Measurements from ENCODE around the gene DNAAF5.

- no peak for TF ChIP-seq POLR2AphosphoS5 (IDR thresholded peaks at IDR 0.05; ENCODE audit: low read depth, low read length)
- TF ChIP-seq POLR2A (IDR thresholded peaks at IDR 0.05; ENCODE audit: low read depth, low read length), result no peak
- no peak for TF ChIP-seq TAF1 (IDR thresholded peaks at IDR 0.05; ENCODE audit: low read depth, low read length)
- no peak for TF ChIP-seq POU2F2 (IDR thresholded peaks at IDR 0.05; ENCODE audit: low read depth, low read length)
- no peak for TF ChIP-seq SPI1 (IDR thresholded peaks at IDR 0.05; ENCODE audit: low read depth, low read length)
- TF ChIP-seq PAX5 (IDR thresholded peaks at IDR 0.05; ENCODE audit: insufficient read depth, low read length, severe bottlenecking), result no peak
These were observed 22.6 kb downstream of the DNAAF5 start for GRCh38 chr7:749140-749551.
